ENCODE results near the gene SMPX.

Gene SMPX

DNA sequence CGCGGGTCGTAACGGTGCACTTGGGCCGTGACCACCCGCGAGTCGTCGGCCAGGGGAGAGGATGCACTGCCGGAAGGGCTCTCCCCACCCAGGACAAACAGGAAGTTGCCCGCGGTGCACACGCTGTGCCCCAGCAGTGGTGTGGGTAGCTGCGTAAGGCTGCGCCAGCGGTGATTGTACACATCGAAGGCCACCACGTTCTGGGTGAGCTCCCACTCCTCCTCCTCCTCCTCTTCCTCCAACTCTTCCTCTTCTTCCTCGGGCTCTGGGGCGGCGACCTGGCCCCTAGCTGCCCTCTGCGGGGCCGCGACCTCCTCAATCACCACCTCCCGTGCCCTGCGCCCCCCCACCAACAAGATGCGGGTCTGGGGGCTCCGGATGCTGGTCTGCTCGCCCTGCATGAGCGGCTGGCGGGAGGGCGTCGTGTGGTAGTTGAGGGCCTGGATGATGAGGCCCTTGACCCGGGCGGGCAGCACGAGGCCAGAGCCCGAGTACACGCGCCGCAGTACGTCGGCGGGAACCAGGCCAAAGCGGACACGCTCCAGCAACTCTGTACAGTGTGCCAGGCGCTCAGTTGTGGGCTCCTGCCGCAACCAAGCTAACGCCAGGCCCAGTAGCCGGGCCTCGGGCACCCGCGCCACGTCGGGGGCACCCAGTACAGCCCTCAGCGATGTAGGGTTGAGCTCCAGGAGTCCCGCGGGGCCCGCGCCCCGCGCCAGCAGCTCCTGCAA, 101.2 kb downstream of the SMPX start:
- no peak for DNase-seq

Data from inflammatory macrophage (primary cell).